NCI-H2227 treated with DMSO at 0.1 percent for 48 hours (cell line): ENCODE measurements around the gene ICA1.

ENCODE experiments used
- DNase-seq: peaks from one replicate; lab custom pipeline; 2025; lab: John Stamatoyannopoulos, UW

ICA1 gene

GRCh38 chr7:8131694-8132605 lies 130.0 kb downstream of the ICA1 start:
- no peak for DNase-seq

GRCh38 chr7:8130663-8131062 lies 131.3 kb downstream of the ICA1 start:
- no peak for DNase-seq

- DNase-seq: no peak
Measured at GRCh38 chr7:8129318-8129659, 132.7 kb downstream of the ICA1 start.

- no peak for DNase-seq
Measured at GRCh38 chr7:8128449-8129317, 133.3 kb downstream of the ICA1 start.

- DNase-seq: no peak
Measured at GRCh38 chr7:8126601-8127167, 135.3 kb downstream of the ICA1 start.

- DNase-seq: no peak
Measured at GRCh38 chr7:8125680-8126444, 136.1 kb downstream of the ICA1 start.

- DNase-seq: no peak
Measured at GRCh38 chr7:8121243-8121642, 140.7 kb downstream of the ICA1 start.

- DNase-seq: no peak
Measured at GRCh38 chr7:8120390-8121058, 141.4 kb downstream of the ICA1 start.

GRCh38 chr7:8119262-8119661 lies 142.7 kb downstream of the ICA1 start:
- no peak for DNase-seq

- no peak for DNase-seq
Measured at GRCh38 chr7:8117195-8117594, 144.8 kb downstream of the ICA1 start.

GRCh38 chr7:8115547-8116402 lies 146.2 kb downstream of the ICA1 start:
- DNase-seq: no peak

- DNase-seq: no peak
Measured at GRCh38 chr7:8114175-8114574, 147.8 kb downstream of the ICA1 start.

GRCh38 chr7:8113184-8113583 lies 148.8 kb downstream of the ICA1 start:
- no peak for DNase-seq

- no peak for DNase-seq
Measured at GRCh38 chr7:8112685-8113084, 149.3 kb downstream of the ICA1 start.

- no peak for DNase-seq
Measured at GRCh38 chr7:8111282-8111960, 150.5 kb downstream of the ICA1 start.

- DNase-seq: no peak
Measured at GRCh38 chr7:8109196-8110022, 152.6 kb downstream of the ICA1 start.

- no peak for DNase-seq
Measured at GRCh38 chr7:8105449-8106095, 156.4 kb downstream of the ICA1 start.

- no peak for DNase-seq
Measured at GRCh38 chr7:8103282-8103681, 158.7 kb downstream of the ICA1 start.
